B cell (primary cell): ENCODE measurements around the gene TASL. TPM values are rescaled to one million over a fixed set of nuclear protein-coding genes. Genes with fewer than 3 reads are reported as not detected.

ENCODE experiments used
- ATAC-seq: fragments of 200-7000 bp; cut with Tn5 transposase; one replicate; pipeline ENCODE4 v1.10.0; 2021; ENCODE audit warnings: low read depth, mild to moderate bottlenecking, moderate number of reproducible peaks, moderate library complexity
- CTCF ChIA-PET: fragments of 350-600 bp; sonication (Branson Sonifier 250); formaldehyde crosslinking; loops from one replicate; lab custom pipeline; 2021; ENCODE audit warnings: antibody characterized with exemption, inconsistent platforms; lab: Charles Lee
- POLR2A ChIA-PET: fragments of 350-600 bp; sonication (Branson Sonifier 250); formaldehyde crosslinking; loops from one replicate; lab custom pipeline; 2021; ENCODE audit warnings: antibody characterized with exemption; lab: Charles Lee
- DNase-seq: peaks from one replicate; pipeline ENCODE4 v3.0.0; 2013
- H2AFZ ChIP-seq: 2 replicates; pipeline ENCODE4 v1.6.1; 2012; ENCODE audit warnings: mild to moderate bottlenecking, low read depth, low read length; ENCODE audit not compliant: insufficient read depth, poor library complexity, severe bottlenecking
- H3K27ac ChIP-seq, 2 donors: 1 replicate in 1 of 2; 2 replicates in 1 of 2; pipeline ENCODE4 v1.5.1; 2012 to 2013; ENCODE audit warnings: low read length in 2 of 2, mild to moderate bottlenecking in 2 of 2, moderate library complexity in 1 of 2
- H3K27me3 ChIP-seq, 4 experiments: fragments of 200-600 bp in 1 of 4; sonication (generic) in 1 of 4; replicated peaks in 1 of 4; 1 replicate in 2 of 4; 2 replicates in 2 of 4; pipeline versions ENCODE4 v1.6.1 to v1.7.0; 2013 to 2016; ENCODE audit warnings: low read length in 3 of 4, mild to moderate bottlenecking in 2 of 4, mixed read lengths in 1 of 4, moderate library complexity in 1 of 4; ENCODE audit not compliant: insufficient read depth in 4 of 4, control insufficient read depth in 3 of 4; ENCODE audit errors: control extremely low read depth in 1 of 4
- H3K36me3 ChIP-seq, 2 experiments: replicated peaks in 1 of 2; 1 replicate in 1 of 2; 2 replicates in 1 of 2; pipeline versions ENCODE4 v1.6.1 to v1.7.1; 2013; ENCODE audit warnings: low read length in 1 of 2; ENCODE audit not compliant: insufficient read depth in 2 of 2, control insufficient read depth in 1 of 2; ENCODE audit errors: control extremely low read depth in 1 of 2, extremely low read depth in 1 of 2
- H3K4me1 ChIP-seq, 2 donors: fragments of 200-600 bp in 1 of 2; sonication (generic) in 1 of 2; 1 replicate in 1 of 2; 2 replicates in 1 of 2; pipeline versions ENCODE4 v1.5.1 to v1.6.1; 2013 to 2017; ENCODE audit warnings: low read length in 2 of 2; ENCODE audit not compliant: control insufficient read depth in 2 of 2, insufficient read depth in 2 of 2
- H3K4me2 ChIP-seq: replicated peaks from 2 replicates; pipeline ENCODE3; 2012; ENCODE audit warnings: mild to moderate bottlenecking, low read depth, low read length; ENCODE audit not compliant: poor library complexity, severe bottlenecking
- H3K4me3 ChIP-seq, 5 experiments: fragments of 200-600 bp in 1 of 5; sonication (generic) in 1 of 5; 1 replicate in 3 of 5; 2 replicates in 2 of 5; pipeline versions ENCODE4 v1.5.1 to v1.7.0; 2011 to 2016; ENCODE audit warnings: low read length in 4 of 5, mild to moderate bottlenecking in 4 of 5, low read depth in 2 of 5, control low read depth in 1 of 5, moderate library complexity in 1 of 5; ENCODE audit not compliant: insufficient read depth in 1 of 5; ENCODE audit errors: control extremely low read depth in 1 of 5, extremely low read depth in 1 of 5
- H3K79me2 ChIP-seq: fragments of 200-600 bp; sonication (generic); one replicate; pipeline ENCODE4 v1.6.0; 2016; ENCODE audit warnings: low read length; ENCODE audit not compliant: control insufficient read depth, insufficient read depth
- H3K9ac ChIP-seq: fragments of 200-600 bp; sonication (generic); 2 replicates; pipeline ENCODE4 v1.6.1; 2017; ENCODE audit warnings: mild to moderate bottlenecking, low read length, moderate library complexity
- H3K9me3 ChIP-seq, 3 donors: one replicate each; pipeline versions ENCODE4 v1.6.1 to v1.7.1; 2013; ENCODE audit warnings: low read length in 2 of 3; ENCODE audit not compliant: control insufficient read depth in 2 of 3, insufficient read depth in 1 of 3; ENCODE audit errors: control extremely low read depth in 1 of 3
- H4K20me1 ChIP-seq: 2 replicates; pipeline ENCODE4 v1.6.0; 2012; ENCODE audit warnings: mild to moderate bottlenecking, low read length; ENCODE audit not compliant: insufficient read depth, control insufficient read depth, poor library complexity, severe bottlenecking
- H3K27ac Mint-ChIP-seq: one replicate; pipeline ENCODE4 v1.8.0; 2021; ENCODE audit warnings: mixed read lengths
- H3K27me3 Mint-ChIP-seq: one replicate; pipeline ENCODE4 v1.8.0; 2021; ENCODE audit warnings: mixed read lengths
- H3K4me1 Mint-ChIP-seq: one replicate; pipeline ENCODE4 v1.8.0; 2021; ENCODE audit warnings: mixed read lengths
- H3K4me3 Mint-ChIP-seq: one replicate; pipeline ENCODE4 v1.8.0; 2021; ENCODE audit warnings: mixed read lengths
- H3K9me3 Mint-ChIP-seq: one replicate; pipeline ENCODE4 v1.8.0; 2022; ENCODE audit warnings: mixed read lengths; ENCODE audit not compliant: insufficient read depth
- EZH2 ChIP-seq: IDR thresholded peaks from 2 replicates; pipeline ENCODE4 v1.6.1; 2012; ENCODE audit warnings: borderline replicate concordance, low read depth, mild to moderate bottlenecking, moderate library complexity, low read length; ENCODE audit not compliant: insufficient read depth, poor library complexity, severe bottlenecking
- WGBS: methylation state at CpG from one replicate; pipeline ENCODE4 v1.1.5; 2013; ENCODE audit warnings: missing lambda C conversion rate; ENCODE audit not compliant: insufficient coverage; 5-methylcytosine and 5-hydroxymethylcytosine counted together
- intact Hi-C: fragments of 100-400 bp; cut with micrococcal nuclease; formaldehyde crosslinking; loops from one replicate; pipeline ENCODE4 v1.10.0; 2022
- polyA plus RNA-seq: library from polyadenylated mRNA; depleted of rRNA; stranded (reverse); fragments of >200 nt; gene quantifications from 2 replicates; pipeline ENCODE4 v1.2.3, GENCODE V29; 2012
- total RNA-seq, 2 donors: library from RNA; stranded (reverse); fragments of 120-200 nt in 1 of 2; gene quantifications; 1 replicate in 1 of 2; 2 replicates in 1 of 2; pipeline versions ENCODE4 v1.2.3 to v1.2.4, GENCODE V29; 2013 to 2022
- TF ChIP-seq, protein P1 (sequence below): fragments of 200-600 bp; IDR thresholded peaks from one replicate; pipeline ENCODE4 v1.8.0; 2022; ENCODE audit warnings: antibody characterized with exemption, mild to moderate bottlenecking

The TASL gene
- total and polyA plus RNA-seq, 2 donors (not counting 1 experiment from before 2014, with no cell fraction given): 15.7 to 25.4 TPM

DNA sequence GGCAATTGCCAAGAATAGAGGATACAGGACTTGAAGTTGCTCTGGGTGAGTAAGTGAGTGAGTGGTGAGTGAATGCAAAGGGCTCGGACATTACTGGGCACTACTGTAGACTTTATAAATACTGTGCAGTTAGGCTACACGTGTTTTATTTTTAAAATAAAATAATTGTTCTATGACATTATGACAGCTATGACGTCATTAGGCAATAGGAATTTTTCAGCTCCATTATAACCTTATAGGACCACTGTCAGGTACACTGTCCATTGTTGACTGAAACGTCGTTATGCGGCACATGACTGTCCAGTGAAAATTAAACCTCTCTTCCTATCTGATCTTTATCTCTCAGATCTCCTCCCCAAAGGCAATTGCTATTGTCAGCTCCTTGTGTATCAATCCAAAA, 5.1 kb upstream of the TASL start:
- ChIA-PET CTCF (no interaction called here), POLR2A (no interaction called here)
- Histone ChIP-seq H3K4me2 (no peak overlapping the region), H2AFZ (no peak overlapping the region), H4K20me1 (no peaks in the 10 kb centered on the region), H3K36me3 (no peaks in the 10 kb centered on the region), H3K4me3 (no peak overlapping the region), H3K9ac (no peak overlapping the region), H3K9me3 (no peaks in the 10 kb centered on the region), H3K79me2 (no peaks in the 10 kb centered on the region), H3K4me1 (peaks cover 6% of the 10 kb centered on the region in 2 donors), H3K27me3 (no peaks in the 10 kb centered on the region), H3K27ac (no peak overlapping the region)
- no peak overlapping the region for H3K27ac Mint-ChIP-seq
- no peaks in the 10 kb centered on the region for H3K27me3 Mint-ChIP-seq
- WGBS: no CpG with 5 or more reads among the region's 6 CpGs
- H3K9me3 Mint-ChIP-seq: no peaks in the 10 kb centered on the region
- no peak overlapping the region for H3K4me3 Mint-ChIP-seq
- ATAC-seq (no peak), DNase-seq (no peak)
- no peak for TF ChIP-seq EZH2
- TF ChIP-seq, protein P1, sequence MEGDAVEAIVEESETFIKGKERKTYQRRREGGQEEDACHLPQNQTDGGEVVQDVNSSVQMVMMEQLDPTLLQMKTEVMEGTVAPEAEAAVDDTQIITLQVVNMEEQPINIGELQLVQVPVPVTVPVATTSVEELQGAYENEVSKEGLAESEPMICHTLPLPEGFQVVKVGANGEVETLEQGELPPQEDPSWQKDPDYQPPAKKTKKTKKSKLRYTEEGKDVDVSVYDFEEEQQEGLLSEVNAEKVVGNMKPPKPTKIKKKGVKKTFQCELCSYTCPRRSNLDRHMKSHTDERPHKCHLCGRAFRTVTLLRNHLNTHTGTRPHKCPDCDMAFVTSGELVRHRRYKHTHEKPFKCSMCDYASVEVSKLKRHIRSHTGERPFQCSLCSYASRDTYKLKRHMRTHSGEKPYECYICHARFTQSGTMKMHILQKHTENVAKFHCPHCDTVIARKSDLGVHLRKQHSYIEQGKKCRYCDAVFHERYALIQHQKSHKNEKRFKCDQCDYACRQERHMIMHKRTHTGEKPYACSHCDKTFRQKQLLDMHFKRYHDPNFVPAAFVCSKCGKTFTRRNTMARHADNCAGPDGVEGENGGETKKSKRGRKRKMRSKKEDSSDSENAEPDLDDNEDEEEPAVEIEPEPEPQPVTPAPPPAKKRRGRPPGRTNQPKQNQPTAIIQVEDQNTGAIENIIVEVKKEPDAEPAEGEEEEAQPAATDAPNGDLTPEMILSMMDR: no peak
- peaks cover 7% of the 10 kb centered on the region for H3K4me1 Mint-ChIP-seq
- intact Hi-C loops: no loop called here

DNA sequence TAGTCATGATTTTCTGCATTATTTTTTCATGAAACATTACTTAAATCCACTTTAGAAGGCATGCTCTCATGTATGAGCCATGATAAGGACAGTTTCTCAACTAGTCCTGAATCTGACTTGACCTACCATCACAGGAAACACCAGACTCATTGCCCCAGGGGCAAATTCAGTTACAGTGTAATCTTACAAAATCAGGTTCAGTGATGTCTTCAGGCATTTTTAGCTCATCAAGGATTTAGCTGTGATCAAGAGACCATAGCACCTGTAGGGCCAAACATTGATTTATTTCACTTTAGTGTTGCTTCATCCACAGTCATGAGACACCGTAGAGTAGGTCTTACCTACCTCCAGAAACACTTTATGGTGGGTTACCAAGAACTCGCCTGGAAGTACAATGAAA, 3.1 kb upstream of the TASL start:
- Histone ChIP-seq H2AFZ (no peak overlapping the region), H3K79me2 (peaks cover 11% of the 10 kb centered on the region), H3K9ac (no peak overlapping the region), H3K27ac (no peak overlapping the region), H3K9me3 (no peaks in the 10 kb centered on the region), H4K20me1 (no peaks in the 10 kb centered on the region), H3K4me1 (peaks cover 6% of the 10 kb centered on the region in 2 donors), H3K4me2 (no peak overlapping the region), H3K4me3 (no peak overlapping the region), H3K27me3 (no peaks in the 10 kb centered on the region), H3K36me3 (no peaks in the 10 kb centered on the region)
- Mint-ChIP-seq H3K4me3 (no peak overlapping the region), H3K9me3 (no peaks in the 10 kb centered on the region), H3K4me1 (peaks cover 9% of the 10 kb centered on the region), H3K27ac (no peak overlapping the region), H3K27me3 (no peaks in the 10 kb centered on the region)
- no peak for ATAC-seq
- POLR2A ChIA-PET: no interaction called here
- intact Hi-C loops: no loop called here
- no peak for TF ChIP-seq EZH2
- TF ChIP-seq, protein P1: no peak
- CTCF ChIA-PET: interaction anchor here (1.2 kb wide), 1 partner anchor 11 kb away, joined by 3 read pairs; no protein-coding TSS in a partner anchor
- DNase-seq: no peak
- no CpG with 5 or more reads among the region's 2 CpGs for WGBS
